ENCODE results near the gene PACRG. TPM values are rescaled to one million over a fixed set of nuclear protein-coding genes. Genes with fewer than 3 reads are reported as not detected.

PACRG gene
- total RNA-seq, 1 donor from 2014 or later, result 10.5 TPM

DNA sequence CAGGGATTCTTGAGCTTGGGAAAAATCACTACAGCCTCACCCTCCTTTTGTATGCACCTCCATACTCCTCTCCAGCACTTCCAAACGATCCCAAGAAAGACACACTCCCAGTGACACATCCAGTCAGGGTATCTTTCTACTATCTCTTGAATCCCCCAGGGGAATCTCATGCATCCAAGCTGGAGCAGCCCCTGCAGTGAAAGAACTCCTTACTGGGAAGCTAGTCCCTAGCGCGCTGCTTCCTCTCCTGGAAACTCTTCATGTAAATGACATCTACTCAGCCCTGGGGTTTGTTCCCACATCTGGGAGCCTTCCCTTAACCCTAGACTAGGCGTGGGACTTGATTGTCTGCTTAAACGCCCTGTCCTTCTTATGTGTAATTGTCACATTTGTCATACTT is 357.7 kb downstream of the PACRG start:
- DNase-seq, result no peak
- H3K4me1 ChIP-seq, result peaks cover 11% of the 10 kb centered on the region
- H3K4me3 ChIP-seq, result no peak overlapping the region
- TF ChIP-seq, protein P1, sequence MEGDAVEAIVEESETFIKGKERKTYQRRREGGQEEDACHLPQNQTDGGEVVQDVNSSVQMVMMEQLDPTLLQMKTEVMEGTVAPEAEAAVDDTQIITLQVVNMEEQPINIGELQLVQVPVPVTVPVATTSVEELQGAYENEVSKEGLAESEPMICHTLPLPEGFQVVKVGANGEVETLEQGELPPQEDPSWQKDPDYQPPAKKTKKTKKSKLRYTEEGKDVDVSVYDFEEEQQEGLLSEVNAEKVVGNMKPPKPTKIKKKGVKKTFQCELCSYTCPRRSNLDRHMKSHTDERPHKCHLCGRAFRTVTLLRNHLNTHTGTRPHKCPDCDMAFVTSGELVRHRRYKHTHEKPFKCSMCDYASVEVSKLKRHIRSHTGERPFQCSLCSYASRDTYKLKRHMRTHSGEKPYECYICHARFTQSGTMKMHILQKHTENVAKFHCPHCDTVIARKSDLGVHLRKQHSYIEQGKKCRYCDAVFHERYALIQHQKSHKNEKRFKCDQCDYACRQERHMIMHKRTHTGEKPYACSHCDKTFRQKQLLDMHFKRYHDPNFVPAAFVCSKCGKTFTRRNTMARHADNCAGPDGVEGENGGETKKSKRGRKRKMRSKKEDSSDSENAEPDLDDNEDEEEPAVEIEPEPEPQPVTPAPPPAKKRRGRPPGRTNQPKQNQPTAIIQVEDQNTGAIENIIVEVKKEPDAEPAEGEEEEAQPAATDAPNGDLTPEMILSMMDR (IDR thresholded peaks at IDR 0.05; ENCODE audit: borderline replicate concordance), result no peak
- intact Hi-C loops (cut with micrococcal nuclease), result no loop called here
- H3K27ac ChIP-seq (replicated peaks), result peak overlapping the region; percentile 80
- H3K27me3 ChIP-seq (ENCODE audit: low read depth), result no peaks in the 10 kb centered on the region
- H3K9me3 ChIP-seq (replicated peaks), result no peaks in the 10 kb centered on the region
- H3K36me3 ChIP-seq, result no peaks in the 10 kb centered on the region

DNA sequence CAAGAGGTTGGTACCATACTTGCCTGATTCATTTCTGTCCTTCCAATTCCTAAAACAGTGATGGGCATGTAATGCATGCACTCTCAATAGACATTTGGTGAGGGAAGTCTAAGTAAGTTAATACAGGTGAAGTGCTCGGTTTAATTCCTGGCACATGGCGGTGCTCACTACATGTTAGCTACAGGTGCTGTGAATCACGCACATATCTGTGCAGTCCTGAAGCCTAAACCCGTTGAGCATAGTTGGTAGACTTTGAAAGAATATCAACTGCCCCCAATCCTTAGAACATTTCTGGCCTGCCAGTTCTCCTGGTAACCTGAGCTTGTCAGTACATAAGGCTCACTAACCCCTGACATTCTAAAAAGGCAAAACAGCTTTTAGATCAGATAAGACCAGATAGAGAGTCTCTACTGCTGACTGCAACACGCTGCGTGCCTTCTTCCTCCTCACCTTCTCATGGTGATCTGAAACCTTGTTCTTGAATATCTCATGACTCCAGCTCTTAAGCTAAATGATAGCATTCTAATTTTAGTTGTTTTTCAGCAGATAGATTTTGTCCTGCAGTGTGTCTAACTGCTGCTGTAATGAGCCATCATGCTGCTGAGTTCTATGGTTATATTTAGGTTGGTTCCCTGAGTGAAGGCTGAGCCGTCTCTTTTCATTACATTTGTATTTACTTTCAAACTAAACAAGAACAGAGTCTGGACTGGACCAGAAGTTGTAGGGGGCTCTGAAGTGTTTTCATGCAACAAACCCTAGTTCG is 358.3 kb downstream of the PACRG start:
- Histone ChIP-seq H3K4me1 (peaks cover 11% of the 10 kb centered on the region), H3K4me3 (peak overlapping the region; percentile 58), H3K27ac (replicated peaks) (peak overlapping the region; percentile 80), H3K27me3 (ENCODE audit: low read depth) (no peaks in the 10 kb centered on the region), H3K36me3 (no peaks in the 10 kb centered on the region), H3K9me3 (replicated peaks) (no peaks in the 10 kb centered on the region)
- TF ChIP-seq, protein P1 (IDR thresholded peaks at IDR 0.05; ENCODE audit: borderline replicate concordance), result no peak
- no peak for DNase-seq
- intact Hi-C loops (cut with micrococcal nuclease), result no loop called here

DNA sequence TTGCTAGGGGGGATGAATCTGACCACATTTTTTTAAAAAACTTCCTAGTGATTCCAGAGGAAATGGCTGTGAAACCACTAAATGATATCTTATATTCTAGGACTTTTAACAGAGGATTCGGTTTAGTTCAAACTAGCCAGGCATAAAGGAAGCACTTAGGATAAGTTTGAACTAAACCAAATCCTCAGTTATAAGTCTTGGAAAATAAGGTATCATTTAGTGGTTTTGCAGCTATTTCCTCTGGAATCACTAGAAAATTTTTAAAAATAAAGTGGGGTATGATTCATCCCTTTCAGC is 358.8 kb downstream of the PACRG start:
- Histone ChIP-seq H3K4me3 (peak overlapping the region; percentile 58), H3K27ac (replicated peaks) (peak overlapping the region; percentile 80), H3K27me3 (ENCODE audit: low read depth) (no peaks in the 10 kb centered on the region), H3K4me1 (peaks cover 11% of the 10 kb centered on the region), H3K9me3 (replicated peaks) (no peaks in the 10 kb centered on the region), H3K36me3 (no peaks in the 10 kb centered on the region)
- intact Hi-C loops (cut with micrococcal nuclease), result no loop called here
- TF ChIP-seq, protein P1 (IDR thresholded peaks at IDR 0.05; ENCODE audit: borderline replicate concordance), result no peak
- DNase-seq, result no peak

DNA sequence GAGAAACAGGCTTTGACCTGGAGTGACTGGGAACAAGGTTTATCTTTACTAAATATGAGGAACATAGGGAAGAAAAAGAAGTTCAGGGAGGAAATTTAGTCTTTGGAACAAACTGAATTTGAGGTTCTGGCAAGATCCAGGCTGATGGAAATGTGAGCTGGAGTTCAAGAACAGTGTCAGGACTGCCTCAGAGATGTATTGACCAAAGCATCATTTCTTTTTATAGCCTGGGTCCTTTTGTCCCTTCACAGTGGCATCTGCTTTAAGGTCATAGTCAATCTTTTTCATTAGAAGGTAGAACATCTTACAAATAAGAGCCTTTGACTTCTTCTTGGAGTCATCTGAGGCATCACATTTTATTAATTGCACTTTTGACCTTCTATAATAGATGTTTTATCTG is 360.2 kb downstream of the PACRG start:
- no peaks in the 10 kb centered on the region for H3K36me3 ChIP-seq
- intact Hi-C loops (cut with micrococcal nuclease), result no loop called here
- DNase-seq, result no peak
- peak overlapping the region; percentile 64 for H3K27ac ChIP-seq (replicated peaks)
- H3K27me3 ChIP-seq (ENCODE audit: low read depth), result no peaks in the 10 kb centered on the region
- H3K9me3 ChIP-seq (replicated peaks), result no peaks in the 10 kb centered on the region
- TF ChIP-seq, protein P1 (IDR thresholded peaks at IDR 0.05; ENCODE audit: borderline replicate concordance), result no peak
- peak overlapping the region; percentile 58 for H3K4me3 ChIP-seq
- H3K4me1 ChIP-seq, result peaks cover 11% of the 10 kb centered on the region

DNA sequence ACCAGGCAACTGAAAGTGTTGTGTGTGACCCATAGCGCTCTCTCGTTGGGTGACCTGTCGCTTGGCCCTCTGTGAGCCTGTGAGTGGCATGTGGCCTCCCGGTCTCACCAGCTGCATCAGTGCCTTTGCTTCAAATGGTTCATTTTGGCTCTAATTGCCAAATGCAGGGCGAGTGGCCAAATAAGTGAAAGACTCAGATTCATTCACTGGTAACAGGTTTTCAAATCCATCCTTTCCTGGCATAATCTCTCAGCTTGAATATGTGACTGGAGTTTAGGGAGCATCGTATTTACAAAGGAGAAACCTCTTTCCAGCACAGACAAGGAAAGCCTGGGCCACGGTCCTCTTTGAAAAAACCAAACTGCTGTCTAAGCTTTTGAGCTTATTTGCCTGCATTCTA is 365.1 kb downstream of the PACRG start:
- no peaks in the 10 kb centered on the region for H3K9me3 ChIP-seq (replicated peaks)
- H3K27me3 ChIP-seq (ENCODE audit: low read depth), result no peaks in the 10 kb centered on the region
- intact Hi-C loops (cut with micrococcal nuclease), result no loop called here
- TF ChIP-seq, protein P1 (IDR thresholded peaks at IDR 0.05; ENCODE audit: borderline replicate concordance), result no peak
- H3K4me1 ChIP-seq, result no peaks in the 10 kb centered on the region
- no peak for DNase-seq
- no peaks in the 10 kb centered on the region for H3K36me3 ChIP-seq
- no peak overlapping the region for H3K27ac ChIP-seq (replicated peaks)
- H3K4me3 ChIP-seq, result no peak overlapping the region
